Panc1 (cell line): ENCODE measurements around the gene SLC16A12.

Source experiments
- CTCF ChIP-seq: fragments of 450-650 bp; IDR thresholded peaks from 2 replicates; pipeline ENCODE4 v1.5.1; 2017; ENCODE audit warnings: mild to moderate bottlenecking
- POLR2AphosphoS5 ChIP-seq: IDR thresholded peaks from 2 replicates; pipeline ENCODE4 v1.6.1; 2012; ENCODE audit warnings: mild to moderate bottlenecking, low read depth, low read length, moderate library complexity
- REST ChIP-seq, 2 experiments: IDR thresholded peaks; 2 replicates each; pipeline ENCODE4 v1.6.1; 2011 to 2012; ENCODE audit warnings: low read depth in 2 of 2, control low read depth in 1 of 2, low read length in 1 of 2, mild to moderate bottlenecking in 1 of 2, moderate library complexity in 1 of 2; ENCODE audit not compliant: insufficient read depth in 1 of 2
- TCF7L2 ChIP-seq: IDR thresholded peaks from 2 replicates; pipeline ENCODE4 v1.6.1; 2011; ENCODE audit warnings: mild to moderate bottlenecking, low read depth, low read length, inconsistent platforms

- TF ChIP-seq CTCF (no peak), POLR2AphosphoS5 (no peak), TCF7L2 (no peak), REST (IDR thresholded peaks at IDR 0.05; ENCODE audit: insufficient read depth in 1 of 2, low read depth in 2 of 2, low read length in 1 of 2) (no peak)
Measured at GRCh38 chr10:89416465-89416864, 118.9 kb downstream of the SLC16A12 start.
